Keratinocyte (primary cell): ENCODE data around the gene RNF44. TPM values are rescaled to one million over a fixed set of nuclear protein-coding genes. Genes with fewer than 3 reads are reported as not detected.

Source experiments
- DNase-seq: peaks from one replicate; pipeline ENCODE4 v3.0.0-alpha.2; 2011; ENCODE audit warnings: low read depth, missing footprints, low spot score
- FAIRE-seq: peaks from 2 replicates; lab custom pipeline; 2011; peaks lifted over from hg19 to GRCh38; lab: Jason Lieb, UNC
- H2AFZ ChIP-seq: 2 replicates; pipeline ENCODE4 v1.6.0; 2012; ENCODE audit warnings: low read length, control low read depth, inconsistent platforms; ENCODE audit not compliant: control insufficient read depth
- H3K27ac ChIP-seq: 2 replicates; pipeline ENCODE4 v1.5.1; 2011; ENCODE audit warnings: low read length; ENCODE audit not compliant: control insufficient read depth, insufficient read depth
- H3K27me3 ChIP-seq: 3 replicates; pipeline ENCODE4 v1.6.0; 2011; ENCODE audit warnings: low read length; ENCODE audit not compliant: control insufficient read depth, insufficient read depth; ENCODE audit errors: extremely low read depth
- H3K36me3 ChIP-seq, 2 experiments: 2 replicates in 1 of 2; 3 replicates in 1 of 2; pipeline ENCODE4 v1.5.1; 2011; ENCODE audit warnings: low read length in 2 of 2, mild to moderate bottlenecking in 1 of 2; ENCODE audit not compliant: control insufficient read depth in 2 of 2, insufficient read depth in 2 of 2; ENCODE audit errors: extremely low read depth in 1 of 2
- H3K4me1 ChIP-seq: 3 replicates; pipeline ENCODE4 v1.5.1; 2011; ENCODE audit warnings: low read length; ENCODE audit not compliant: control insufficient read depth, insufficient read depth; ENCODE audit errors: extremely low read depth
- H3K4me2 ChIP-seq: 3 replicates; pipeline ENCODE4 v1.6.0; 2011; ENCODE audit warnings: low read depth, low read length; ENCODE audit not compliant: control insufficient read depth, insufficient read depth; ENCODE audit errors: extremely low read depth
- H3K4me3 ChIP-seq, 3 experiments: fragments of 200-600 bp in 1 of 3; sonication (generic) in 1 of 3; 2 replicates in 2 of 3; 3 replicates in 1 of 3; pipeline ENCODE4 v1.5.1; 2011 to 2016; ENCODE audit warnings: low read length in 3 of 3, mild to moderate bottlenecking in 3 of 3, control low read depth in 2 of 3, inconsistent platforms in 1 of 3, low read depth in 1 of 3, mixed read lengths in 1 of 3, mixed run types in 1 of 3, moderate library complexity in 1 of 3; ENCODE audit not compliant: control insufficient read depth in 2 of 3, insufficient read depth in 2 of 3; ENCODE audit errors: extremely low read depth in 1 of 3
- H3K79me2 ChIP-seq: 2 replicates; pipeline ENCODE4 v1.6.0; 2012; ENCODE audit warnings: low read length; ENCODE audit not compliant: control insufficient read depth, insufficient read depth
- H3K9ac ChIP-seq: 3 replicates; pipeline ENCODE4 v1.6.0; 2011; ENCODE audit warnings: low read length; ENCODE audit not compliant: control insufficient read depth, insufficient read depth; ENCODE audit errors: extremely low read depth
- H3K9me1 ChIP-seq: 3 replicates; pipeline ENCODE4 v1.6.0; 2011; ENCODE audit warnings: low read length; ENCODE audit not compliant: control insufficient read depth, insufficient read depth; ENCODE audit errors: extremely low read depth
- H3K9me3 ChIP-seq: 2 replicates; pipeline ENCODE4 v1.5.1; 2012; ENCODE audit warnings: low read depth, low read length; ENCODE audit not compliant: control insufficient read depth
- H4K20me1 ChIP-seq: 3 replicates; pipeline ENCODE4 v1.6.0; 2011; ENCODE audit warnings: low read length; ENCODE audit not compliant: control insufficient read depth, insufficient read depth; ENCODE audit errors: extremely low read depth
- EZH2 ChIP-seq: IDR thresholded peaks from one replicate; pipeline ENCODE4 v1.6.1; 2012; ENCODE audit warnings: inconsistent platforms, mild to moderate bottlenecking, low read length, moderate library complexity
- dilution Hi-C: fragments of 300-500 bp; cut with MboI; formaldehyde crosslinking; loops from one replicate; pipeline ENCODE4 v1.7.0; 2020; ENCODE audit warnings: low sequenced_read_pairs; ENCODE audit not compliant: extremely low pct_ligation_motif_present
- polyA plus RNA-seq, 5 experiments: library from polyadenylated mRNA; depleted of rRNA in 3 of 5; stranded (reverse) in 3 of 5; stranded (forward) in 1 of 5; unstranded in 1 of 5; fragments of >200 nt; gene quantifications; 1 replicate in 1 of 5; 2 replicates in 3 of 5; 3 replicates in 1 of 5; pipeline versions ENCODE4 v1.2.1 to v1.2.3, GENCODE V29; 2011 to 2012; ENCODE audit warnings: missing spikeins in 2 of 5, low read depth in 1 of 5, low replicate concordance in 1 of 5
- TF ChIP-seq, protein P1 (sequence below), 3 experiments: IDR thresholded peaks in 1 of 3; conservative IDR thresholded peaks in 1 of 3; optimal IDR thresholded peaks in 1 of 3; 2 replicates in 2 of 3; 3 replicates in 1 of 3; pipeline versions ENCODE3 to v1.5.1; 2011; ENCODE audit warnings: low read length in 3 of 3, mild to moderate bottlenecking in 3 of 3, moderate library complexity in 2 of 3, control low read depth in 1 of 3, inconsistent platforms in 1 of 3; ENCODE audit not compliant: insufficient read depth in 2 of 3; ENCODE audit errors: extremely low read depth in 1 of 3

RNF44 gene
- polyA plus RNA-seq, 1 donor (not counting 4 experiments of a cell fraction or from before 2014, with no cell fraction given): 5.3 TPM

DNA sequence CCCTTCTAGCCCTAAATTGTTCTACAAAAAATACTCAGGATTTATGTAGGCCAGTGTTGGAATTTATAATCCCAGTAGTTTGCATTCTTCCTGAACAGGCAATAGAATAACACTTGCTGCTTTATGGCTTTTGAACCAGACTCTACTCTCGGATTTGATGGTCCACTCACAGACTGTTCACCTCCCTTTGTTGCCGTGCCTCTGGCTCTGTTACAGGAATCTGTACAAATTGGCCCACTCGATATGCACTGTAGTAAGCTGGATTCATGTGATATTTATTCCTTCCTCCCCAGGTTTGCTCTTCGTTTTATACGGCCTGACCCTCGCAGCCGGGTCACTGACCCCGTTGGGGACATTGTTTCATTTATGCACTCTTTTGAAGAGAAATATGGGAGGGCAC lies 45.3 kb downstream of the RNF44 start:
- H3K9ac ChIP-seq: peak overlapping the region; percentile 47
- no peaks in the 10 kb centered on the region for H3K9me3 ChIP-seq
- peaks cover 2% of the 10 kb centered on the region for H3K9me1 ChIP-seq
- H3K79me2 ChIP-seq: peaks cover 12% of the 10 kb centered on the region
- peak overlapping the region; percentile 45 for H3K4me2 ChIP-seq
- DNase-seq (no peak), FAIRE-seq (peak; percentile 84)
- peak overlapping the region; percentile 70 for H3K27ac ChIP-seq
- H3K4me3 ChIP-seq: peak overlapping the region in 2 of 3 experiments; percentile 0 to 2
- H3K27me3 ChIP-seq: no peaks in the 10 kb centered on the region
- no peaks in the 10 kb centered on the region for H4K20me1 ChIP-seq
- TF ChIP-seq EZH2: no peak
- TF ChIP-seq, protein P1, sequence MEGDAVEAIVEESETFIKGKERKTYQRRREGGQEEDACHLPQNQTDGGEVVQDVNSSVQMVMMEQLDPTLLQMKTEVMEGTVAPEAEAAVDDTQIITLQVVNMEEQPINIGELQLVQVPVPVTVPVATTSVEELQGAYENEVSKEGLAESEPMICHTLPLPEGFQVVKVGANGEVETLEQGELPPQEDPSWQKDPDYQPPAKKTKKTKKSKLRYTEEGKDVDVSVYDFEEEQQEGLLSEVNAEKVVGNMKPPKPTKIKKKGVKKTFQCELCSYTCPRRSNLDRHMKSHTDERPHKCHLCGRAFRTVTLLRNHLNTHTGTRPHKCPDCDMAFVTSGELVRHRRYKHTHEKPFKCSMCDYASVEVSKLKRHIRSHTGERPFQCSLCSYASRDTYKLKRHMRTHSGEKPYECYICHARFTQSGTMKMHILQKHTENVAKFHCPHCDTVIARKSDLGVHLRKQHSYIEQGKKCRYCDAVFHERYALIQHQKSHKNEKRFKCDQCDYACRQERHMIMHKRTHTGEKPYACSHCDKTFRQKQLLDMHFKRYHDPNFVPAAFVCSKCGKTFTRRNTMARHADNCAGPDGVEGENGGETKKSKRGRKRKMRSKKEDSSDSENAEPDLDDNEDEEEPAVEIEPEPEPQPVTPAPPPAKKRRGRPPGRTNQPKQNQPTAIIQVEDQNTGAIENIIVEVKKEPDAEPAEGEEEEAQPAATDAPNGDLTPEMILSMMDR (optimal IDR thresholded peaks at IDR 0.05 in 1 of 3, IDR thresholded peaks at IDR 0.05 in 1 of 3, conservative IDR thresholded peaks at IDR 0.05 in 1 of 3; ENCODE audit: extremely low read depth in 1 of 3, insufficient read depth in 2 of 3, low read length in 3 of 3): no peak
- peaks cover 20 to 43% of the 10 kb centered on the region in 2 experiments for H3K36me3 ChIP-seq
- no peak overlapping the region for H2AFZ ChIP-seq
- peaks cover 34% of the 10 kb centered on the region for H3K4me1 ChIP-seq
- dilution Hi-C loops: no loop called here

DNA sequence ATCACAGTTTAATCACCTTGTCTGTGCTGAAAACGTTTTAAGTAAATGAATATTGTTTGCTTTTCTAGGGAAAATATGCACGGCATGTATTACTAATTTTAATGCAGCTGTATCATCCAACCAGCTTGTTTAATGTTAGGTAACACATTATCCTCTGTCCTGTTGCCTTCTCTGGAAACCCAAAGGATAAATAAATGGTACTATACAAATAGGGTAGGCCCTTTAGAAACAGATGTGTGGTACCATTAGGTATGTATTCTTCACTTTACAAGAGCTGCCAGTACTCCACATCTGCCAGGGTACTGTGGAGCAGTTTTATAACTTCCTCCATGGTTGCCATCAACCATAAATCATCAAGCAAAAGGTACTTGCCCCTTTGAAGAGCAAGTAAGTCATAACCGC lies 46.1 kb downstream of the RNF44 start:
- Histone ChIP-seq H3K4me2 (no peak overlapping the region), H3K4me1 (peaks cover 34% of the 10 kb centered on the region), H3K79me2 (peaks cover 17% of the 10 kb centered on the region), H4K20me1 (no peaks in the 10 kb centered on the region), H3K9me3 (no peaks in the 10 kb centered on the region), H2AFZ (no peak overlapping the region), H3K9me1 (peaks cover 2% of the 10 kb centered on the region), H3K27me3 (no peaks in the 10 kb centered on the region), H3K9ac (no peak overlapping the region), H3K27ac (no peak overlapping the region), H3K36me3 (peaks cover 23 to 42% of the 10 kb centered on the region in 2 experiments), H3K4me3 (no peak overlapping the region)
- dilution Hi-C loops: no loop called here
- DNase-seq: no peak
- TF ChIP-seq, protein P1 (optimal IDR thresholded peaks at IDR 0.05 in 1 of 3, IDR thresholded peaks at IDR 0.05 in 1 of 3, conservative IDR thresholded peaks at IDR 0.05 in 1 of 3; ENCODE audit: extremely low read depth in 1 of 3, insufficient read depth in 2 of 3, low read length in 3 of 3): no peak
- TF ChIP-seq EZH2: no peak
- no peak for FAIRE-seq
